Measurements from ENCODE around the gene MPRIP.

The MPRIP gene

DNA sequence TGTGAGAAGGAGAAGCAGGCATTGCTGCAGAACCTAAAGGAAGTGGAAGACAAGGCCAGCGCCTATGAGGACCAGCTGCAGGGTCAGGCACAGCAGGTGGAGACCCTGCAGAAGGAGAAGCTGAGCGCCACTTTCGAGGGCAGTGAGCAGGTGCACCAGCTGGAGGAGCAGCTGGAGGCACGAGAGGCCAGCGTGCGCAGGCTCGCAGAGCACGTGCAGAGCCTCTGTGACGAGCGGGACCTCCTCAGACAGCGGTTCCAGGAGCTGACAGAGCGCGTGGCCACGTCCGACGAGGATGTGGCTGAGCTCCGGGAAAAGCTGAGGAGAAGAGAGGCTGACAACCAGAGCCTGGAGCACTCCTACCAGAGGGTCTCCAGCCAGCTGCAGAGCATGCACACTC is 122.4 kb downstream of the MPRIP start:
- TF ChIP-seq, protein P1, sequence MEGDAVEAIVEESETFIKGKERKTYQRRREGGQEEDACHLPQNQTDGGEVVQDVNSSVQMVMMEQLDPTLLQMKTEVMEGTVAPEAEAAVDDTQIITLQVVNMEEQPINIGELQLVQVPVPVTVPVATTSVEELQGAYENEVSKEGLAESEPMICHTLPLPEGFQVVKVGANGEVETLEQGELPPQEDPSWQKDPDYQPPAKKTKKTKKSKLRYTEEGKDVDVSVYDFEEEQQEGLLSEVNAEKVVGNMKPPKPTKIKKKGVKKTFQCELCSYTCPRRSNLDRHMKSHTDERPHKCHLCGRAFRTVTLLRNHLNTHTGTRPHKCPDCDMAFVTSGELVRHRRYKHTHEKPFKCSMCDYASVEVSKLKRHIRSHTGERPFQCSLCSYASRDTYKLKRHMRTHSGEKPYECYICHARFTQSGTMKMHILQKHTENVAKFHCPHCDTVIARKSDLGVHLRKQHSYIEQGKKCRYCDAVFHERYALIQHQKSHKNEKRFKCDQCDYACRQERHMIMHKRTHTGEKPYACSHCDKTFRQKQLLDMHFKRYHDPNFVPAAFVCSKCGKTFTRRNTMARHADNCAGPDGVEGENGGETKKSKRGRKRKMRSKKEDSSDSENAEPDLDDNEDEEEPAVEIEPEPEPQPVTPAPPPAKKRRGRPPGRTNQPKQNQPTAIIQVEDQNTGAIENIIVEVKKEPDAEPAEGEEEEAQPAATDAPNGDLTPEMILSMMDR (conservative IDR thresholded peaks at IDR 0.05; ENCODE audit: low read depth): no peak
- H3K27ac ChIP-seq: peak overlapping the region; percentile 15
- ChIA-PET CTCF (interaction anchor here (1.0 kb wide), 1 partner anchor 23 kb away, joined by 3 read pairs; no protein-coding TSS in a partner anchor), POLR2A (ENCODE audit: low non-redundant PET) (no interaction called here)
- no peak for DNase-seq (ENCODE audit: low spot score)

DNA sequence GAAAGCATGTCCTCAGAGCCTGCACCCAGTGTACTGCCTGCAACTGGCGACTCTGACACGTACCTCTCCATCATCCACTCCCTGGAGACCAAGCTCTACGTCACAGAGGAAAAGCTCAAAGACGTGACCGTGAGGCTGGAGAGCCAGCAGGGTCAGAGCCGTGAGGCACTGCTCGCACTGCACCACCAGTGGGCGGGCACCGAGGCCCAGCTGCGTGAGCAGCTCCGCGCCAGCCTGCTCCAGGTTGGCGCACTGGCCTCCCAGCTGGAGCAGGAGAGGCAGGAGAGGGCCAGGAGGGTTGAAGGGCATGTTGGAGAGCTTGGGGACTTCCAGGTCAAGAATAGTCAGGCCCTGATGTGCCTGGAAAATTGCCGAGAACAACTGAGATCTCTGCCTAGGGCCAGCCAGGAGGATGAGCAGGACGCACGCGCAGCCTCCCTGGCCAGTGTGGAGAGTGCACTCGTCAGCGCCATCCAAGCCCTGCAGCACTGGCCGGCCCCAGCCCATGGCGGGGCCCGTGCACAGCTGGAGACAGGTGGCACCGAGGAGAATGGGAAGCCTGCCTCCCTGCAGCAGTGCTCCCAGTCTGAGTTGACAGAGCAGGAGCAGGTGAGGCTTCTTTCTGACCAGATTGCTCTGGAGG is 123.5 kb downstream of the MPRIP start:
- ChIA-PET POLR2A (ENCODE audit: low non-redundant PET) (no interaction called here), CTCF (no interaction called here)
- no peak for DNase-seq (ENCODE audit: low spot score)
- peak overlapping the region; percentile 88 for H3K27ac ChIP-seq
- TF ChIP-seq, protein P1 (conservative IDR thresholded peaks at IDR 0.05; ENCODE audit: low read depth): no peak

DNA sequence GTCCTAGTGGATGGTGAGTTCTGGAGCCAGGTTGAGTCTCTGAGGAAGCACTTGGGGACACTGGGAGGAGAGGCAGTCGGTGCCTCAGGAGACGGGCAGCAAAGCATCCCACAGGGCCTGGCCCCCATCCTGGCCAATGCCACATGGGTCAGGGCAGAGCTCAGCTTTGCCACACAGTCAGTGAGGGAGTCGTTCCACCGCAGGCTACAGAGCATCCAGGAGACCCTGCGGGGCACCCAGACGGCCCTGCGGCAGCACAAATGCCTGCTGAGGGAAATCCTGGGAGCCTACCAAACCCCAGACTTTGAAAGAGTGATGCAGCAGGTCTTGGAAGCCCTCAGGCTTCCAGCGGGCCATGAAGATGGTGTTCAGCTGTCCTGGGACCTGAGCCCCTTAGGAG is 124.2 kb downstream of the MPRIP start:
- POLR2A ChIA-PET (ENCODE audit: low non-redundant PET): no interaction called here
- TF ChIP-seq, protein P1 (conservative IDR thresholded peaks at IDR 0.05; ENCODE audit: low read depth): no peak
- peak overlapping the region; percentile 88 for H3K27ac ChIP-seq
- no peak for DNase-seq (ENCODE audit: low spot score)
- CTCF ChIA-PET: no interaction called here

DNA sequence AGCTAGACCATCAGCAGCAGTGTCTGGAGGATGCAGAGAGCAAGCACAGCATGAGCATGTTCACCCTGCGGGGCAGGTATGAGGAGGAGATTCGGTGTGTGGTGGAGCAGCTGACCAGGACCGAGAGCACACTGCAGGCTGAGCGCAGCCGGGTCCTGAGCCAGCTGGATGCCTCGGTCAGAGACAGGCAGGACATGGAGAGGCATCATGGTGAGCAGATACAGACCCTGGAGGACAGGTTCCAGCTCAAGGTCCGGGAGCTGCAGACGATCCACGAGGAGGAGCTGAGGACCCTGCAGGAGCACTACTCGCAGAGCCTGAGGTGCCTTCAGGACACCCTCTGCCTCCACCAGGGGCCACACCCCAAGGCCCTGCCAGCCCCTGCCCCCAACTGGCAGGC is 125.1 kb downstream of the MPRIP start:
- TF ChIP-seq, protein P1 (conservative IDR thresholded peaks at IDR 0.05; ENCODE audit: low read depth): no peak
- POLR2A ChIA-PET (ENCODE audit: low non-redundant PET): no interaction called here

DNA sequence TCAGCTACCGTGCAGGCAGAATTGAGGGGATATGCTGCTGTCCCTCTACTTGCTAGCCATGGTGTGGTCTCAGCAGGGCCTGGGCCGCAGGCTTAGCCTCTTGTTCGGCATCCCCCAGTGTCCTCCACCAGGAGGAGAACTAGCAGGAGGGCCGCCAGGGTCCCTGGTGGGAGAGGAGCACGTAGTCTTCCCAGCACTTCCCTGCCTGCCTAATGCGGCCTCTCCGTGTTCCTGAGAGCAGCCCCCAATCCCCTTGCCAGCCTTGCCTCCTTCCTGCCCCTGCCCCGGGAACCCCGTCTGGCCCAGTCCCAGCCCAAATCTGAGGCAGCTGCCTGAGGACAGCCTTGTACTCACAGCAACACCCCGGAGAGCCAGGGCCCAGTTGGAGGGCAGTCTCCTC is 125.7 kb downstream of the MPRIP start:
- TF ChIP-seq, protein P1 (conservative IDR thresholded peaks at IDR 0.05; ENCODE audit: low read depth): no peak
- CTCF ChIA-PET: interaction anchor here (1.0 kb wide), 1 partner anchor 19 kb away, joined by 4 read pairs; no protein-coding TSS in a partner anchor
- H3K27ac ChIP-seq: peak overlapping the region; percentile 88
- no peak for DNase-seq (ENCODE audit: low spot score)
- POLR2A ChIA-PET (ENCODE audit: low non-redundant PET): no interaction called here

More for the DNA sequence above, 125.1 kb downstream of the MPRIP start:
- H3K27ac ChIP-seq: peak overlapping the region; percentile 88
- no peak for DNase-seq (ENCODE audit: low spot score)
- CTCF ChIA-PET: interaction anchor here (1.0 kb wide), 1 partner anchor 19 kb away, joined by 4 read pairs; no protein-coding TSS in a partner anchor

DNA sequence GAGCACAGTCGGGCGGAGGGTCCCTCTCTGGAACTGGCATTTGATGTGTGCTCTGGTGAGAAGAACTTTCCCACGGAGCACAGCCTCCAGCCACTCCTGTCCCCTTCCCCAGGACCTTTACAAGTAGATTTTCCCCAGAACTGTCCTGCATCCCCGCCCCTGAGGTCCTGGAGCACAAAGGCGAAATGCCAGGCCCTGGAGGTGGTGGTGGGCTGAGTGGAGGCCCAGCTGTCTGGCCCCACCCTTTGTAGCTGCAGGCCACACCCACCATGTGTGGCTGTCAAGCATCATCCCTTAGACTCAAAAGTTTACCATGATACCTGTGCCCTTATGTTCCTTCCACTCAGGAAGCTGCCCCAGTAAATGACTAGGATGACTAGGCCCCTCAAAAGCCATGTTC is 126.1 kb downstream of the MPRIP start:
- CTCF ChIA-PET: interaction anchor here (1.0 kb wide), 1 partner anchor 20 kb away, joined by 4 read pairs; no protein-coding TSS in a partner anchor
- POLR2A ChIA-PET (ENCODE audit: low non-redundant PET): no interaction called here
- TF ChIP-seq, protein P1 (conservative IDR thresholded peaks at IDR 0.05; ENCODE audit: low read depth): no peak
- no peak for DNase-seq (ENCODE audit: low spot score)
- peak overlapping the region; percentile 88 for H3K27ac ChIP-seq
